Activated CD8-positive, alpha-beta memory T cell treated with anti-CD3 and anti-CD28 coated beads, Interleukin-2, amount 50 U/mL, for 1 hour (primary cell): Measurements from ENCODE around the gene OR5AN1.
"Not testable (repeated sequence)": the region's sequence is repeated elsewhere in the genome, so short reads cannot be mapped to it uniquely, and the experiment has no call there.

Source experiments
- DNase-seq: peaks from one replicate; pipeline ENCODE4 v3.0.0-alpha.2; 2020; ENCODE audit errors: extremely low read depth

Gene OR5AN1, protein sequence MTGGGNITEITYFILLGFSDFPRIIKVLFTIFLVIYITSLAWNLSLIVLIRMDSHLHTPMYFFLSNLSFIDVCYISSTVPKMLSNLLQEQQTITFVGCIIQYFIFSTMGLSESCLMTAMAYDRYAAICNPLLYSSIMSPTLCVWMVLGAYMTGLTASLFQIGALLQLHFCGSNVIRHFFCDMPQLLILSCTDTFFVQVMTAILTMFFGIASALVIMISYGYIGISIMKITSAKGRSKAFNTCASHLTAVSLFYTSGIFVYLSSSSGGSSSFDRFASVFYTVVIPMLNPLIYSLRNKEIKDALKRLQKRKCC

DNA sequence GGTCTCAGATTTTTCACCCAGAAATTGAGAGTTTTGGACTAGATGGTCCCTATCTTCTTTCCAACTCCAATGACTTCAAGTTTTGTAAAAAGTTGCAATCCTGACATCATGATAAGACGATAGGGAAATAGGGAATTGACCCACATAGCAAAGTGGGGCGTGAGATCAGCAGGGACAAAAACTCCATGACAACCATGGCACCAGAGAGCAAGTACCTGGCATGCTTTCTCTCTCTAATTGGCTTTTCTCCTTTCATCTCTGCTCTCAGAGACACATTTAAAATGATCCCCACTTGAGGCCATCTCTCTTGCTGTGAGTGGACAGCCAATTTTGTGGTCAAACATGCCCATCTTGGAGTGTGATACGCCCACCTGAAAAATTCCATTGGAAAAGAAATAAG is at the start of gene OR5AN1:
TSS of gene OR5AN1 (plus strand) at position 301 of the 400 bp plus-strand sequence. CDS start 5,564 bp downstream, outside the sequence.
- no peak for DNase-seq

DNA sequence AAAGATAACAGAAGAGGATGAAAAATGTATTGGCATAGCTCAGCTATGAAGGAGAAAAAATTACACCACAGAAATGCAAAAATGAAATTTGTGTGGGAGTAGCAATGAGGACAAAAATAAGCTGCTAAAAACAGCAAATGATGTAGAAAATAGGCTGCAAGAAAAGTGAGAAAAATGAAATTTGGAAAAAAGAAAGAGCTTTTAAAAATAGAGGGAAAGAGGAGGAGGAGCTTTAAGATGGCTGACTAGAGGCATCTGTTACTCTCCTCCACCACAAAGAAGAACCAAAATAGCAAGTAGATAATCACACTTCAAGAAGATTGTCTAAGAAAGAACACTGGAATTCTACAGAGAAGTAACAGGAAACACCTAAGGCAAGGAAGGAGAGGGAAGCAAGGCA is 23.7 kb upstream of the OR5AN1 start:
- no peak for DNase-seq

DNA sequence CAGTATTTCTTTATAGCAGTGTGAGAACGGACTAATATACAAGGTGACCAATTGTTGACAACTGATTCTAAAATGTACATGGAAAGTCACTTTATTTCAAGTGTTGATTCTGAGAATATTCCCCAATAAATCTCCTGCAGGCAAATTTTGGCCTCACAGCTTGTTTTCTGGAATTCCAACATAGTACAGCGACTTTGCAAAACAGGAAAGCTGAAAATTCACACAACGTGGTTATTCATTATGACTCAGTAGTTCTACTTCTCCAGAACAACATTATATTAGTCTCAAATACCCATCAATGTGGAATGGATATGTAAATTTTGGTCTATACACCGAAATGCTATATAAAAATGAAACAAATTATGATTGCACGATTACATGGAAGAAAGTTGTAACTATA is 22.5 kb upstream of the OR5AN1 start:
- DNase-seq = no peak

DNA sequence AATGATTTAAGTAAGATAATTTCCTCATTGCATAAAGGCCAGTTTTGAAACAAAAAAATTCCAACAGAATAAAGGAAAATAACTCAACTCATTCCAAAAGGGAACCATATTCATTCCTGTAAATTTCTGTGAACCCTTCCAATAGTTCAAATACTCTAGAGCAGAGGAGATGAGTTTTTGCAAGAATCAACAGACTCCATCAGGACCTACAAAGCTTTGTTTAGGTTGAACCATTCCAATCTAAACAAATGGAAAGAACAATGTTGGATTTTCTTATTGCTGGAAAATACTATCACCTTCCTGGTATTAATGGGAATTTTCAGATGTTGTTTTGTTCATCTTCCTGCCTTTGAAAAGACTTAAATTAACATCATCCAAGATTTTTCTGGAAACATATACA is 21.8 kb upstream of the OR5AN1 start:
- no peak for DNase-seq

DNA sequence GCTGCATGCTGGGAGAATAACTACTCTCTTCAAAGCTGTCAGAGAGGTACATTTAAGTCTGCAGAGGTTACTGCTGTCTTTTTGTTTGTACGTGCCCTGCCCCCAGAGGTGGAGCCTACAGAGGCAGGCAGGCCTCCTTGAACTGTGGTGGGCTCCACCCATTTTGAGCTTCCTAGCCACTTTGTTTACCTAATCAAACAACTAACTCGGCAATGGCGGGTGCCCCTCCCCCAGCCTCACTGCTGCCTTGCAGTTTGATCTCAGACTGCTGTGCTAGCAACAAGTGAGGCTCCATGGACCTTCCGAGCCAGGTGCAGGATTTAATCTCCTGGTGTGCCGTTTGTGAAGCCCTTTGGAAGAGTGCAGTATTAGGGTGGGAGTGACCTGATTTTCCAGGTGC is 9.0 kb upstream of the OR5AN1 start:
- DNase-seq = not testable (repeated sequence)

DNA sequence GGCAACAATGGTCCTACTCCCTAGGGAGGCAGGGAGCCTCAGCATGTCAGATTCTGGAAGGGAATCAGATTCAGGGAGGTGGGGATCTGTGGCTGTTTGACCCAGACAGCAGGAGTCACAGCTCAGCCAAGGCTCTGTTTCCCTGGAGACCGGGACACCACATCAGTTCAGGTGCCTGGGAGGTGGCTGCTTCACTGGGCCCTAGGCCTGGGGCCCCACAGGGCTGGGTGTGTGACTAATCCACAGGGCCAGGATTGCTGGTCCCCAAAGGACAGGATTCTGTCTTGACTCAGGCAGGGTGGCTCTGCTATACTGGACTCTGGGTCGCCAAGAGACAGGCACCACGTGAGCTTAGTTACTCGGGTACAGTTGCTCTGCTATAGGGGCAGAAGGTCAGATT is 3.5 kb upstream of the OR5AN1 start:
- no peak for DNase-seq

DNA sequence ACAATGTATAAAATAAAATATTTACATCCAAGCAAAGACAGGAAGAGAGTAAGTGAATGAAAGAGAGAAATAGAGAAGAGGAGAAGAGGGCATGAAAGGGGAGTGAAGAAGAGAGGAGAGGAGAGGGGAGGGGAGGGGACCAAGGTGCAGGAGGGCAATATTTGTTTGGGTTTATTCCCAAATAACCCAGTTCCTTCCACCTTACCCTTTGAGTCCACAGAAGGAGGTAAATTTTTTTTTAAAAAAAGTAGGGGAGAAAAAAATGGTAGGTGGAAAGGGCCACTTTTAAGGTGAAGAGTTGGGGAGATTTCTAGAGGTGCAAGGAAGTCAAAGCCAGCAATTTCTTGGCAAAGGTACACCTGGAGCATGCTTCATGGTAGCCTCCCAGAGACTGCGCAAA is 2.1 kb upstream of the OR5AN1 start:
- no peak for DNase-seq

DNA sequence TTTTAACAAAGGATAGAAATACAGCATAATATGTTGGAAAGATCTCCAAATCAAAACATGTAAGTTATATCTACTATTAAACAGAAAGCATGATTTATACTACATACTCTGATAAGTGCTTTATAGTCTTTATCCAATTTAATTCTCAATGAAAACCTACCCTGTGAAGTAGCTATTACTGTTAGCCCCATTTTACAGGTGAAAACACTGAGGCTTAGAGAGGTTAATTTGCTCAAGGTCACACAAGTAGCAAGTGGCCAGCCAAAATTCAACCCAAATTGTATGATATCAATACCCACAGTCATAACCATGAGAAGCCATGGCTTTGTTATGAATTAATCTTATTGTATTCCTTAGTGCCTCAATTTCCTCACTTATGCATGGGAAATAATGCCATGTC is 675 bp upstream of the OR5AN1 start:
- DNase-seq = no peak

DNA sequence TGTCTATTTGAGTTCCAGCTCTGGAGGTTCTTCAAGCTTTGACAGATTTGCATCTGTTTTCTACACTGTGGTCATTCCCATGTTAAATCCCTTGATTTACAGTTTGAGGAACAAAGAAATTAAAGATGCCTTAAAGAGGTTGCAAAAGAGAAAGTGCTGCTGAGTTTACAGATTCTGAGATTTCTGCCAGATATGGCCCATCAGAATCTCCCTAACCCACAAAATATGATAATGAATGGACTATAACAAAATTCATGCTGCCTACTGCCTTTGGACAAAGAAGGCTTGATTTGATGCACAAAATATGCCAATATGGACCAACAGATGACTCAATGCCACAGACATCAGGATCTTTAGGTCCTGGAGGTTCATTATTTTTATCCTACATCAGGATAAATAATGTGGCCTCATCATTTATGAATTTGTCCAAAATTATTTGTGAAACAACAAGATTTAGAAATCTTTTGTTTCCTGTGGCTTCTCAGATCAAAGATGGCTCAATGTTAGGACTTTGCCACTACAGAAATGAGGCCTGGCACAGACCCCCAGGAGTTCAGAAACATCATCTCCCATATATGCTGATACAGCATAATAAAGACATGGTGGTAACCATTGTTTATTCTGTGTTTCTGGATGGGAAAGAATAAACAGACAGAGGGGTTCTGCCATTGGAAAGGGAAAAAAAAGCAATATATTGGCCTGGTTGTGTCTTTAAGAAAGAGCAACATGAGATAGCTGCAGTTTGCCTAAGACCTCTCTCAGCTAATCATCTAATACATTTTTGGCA is 6.7 kb downstream of the OR5AN1 start:
- no peak for DNase-seq

DNA sequence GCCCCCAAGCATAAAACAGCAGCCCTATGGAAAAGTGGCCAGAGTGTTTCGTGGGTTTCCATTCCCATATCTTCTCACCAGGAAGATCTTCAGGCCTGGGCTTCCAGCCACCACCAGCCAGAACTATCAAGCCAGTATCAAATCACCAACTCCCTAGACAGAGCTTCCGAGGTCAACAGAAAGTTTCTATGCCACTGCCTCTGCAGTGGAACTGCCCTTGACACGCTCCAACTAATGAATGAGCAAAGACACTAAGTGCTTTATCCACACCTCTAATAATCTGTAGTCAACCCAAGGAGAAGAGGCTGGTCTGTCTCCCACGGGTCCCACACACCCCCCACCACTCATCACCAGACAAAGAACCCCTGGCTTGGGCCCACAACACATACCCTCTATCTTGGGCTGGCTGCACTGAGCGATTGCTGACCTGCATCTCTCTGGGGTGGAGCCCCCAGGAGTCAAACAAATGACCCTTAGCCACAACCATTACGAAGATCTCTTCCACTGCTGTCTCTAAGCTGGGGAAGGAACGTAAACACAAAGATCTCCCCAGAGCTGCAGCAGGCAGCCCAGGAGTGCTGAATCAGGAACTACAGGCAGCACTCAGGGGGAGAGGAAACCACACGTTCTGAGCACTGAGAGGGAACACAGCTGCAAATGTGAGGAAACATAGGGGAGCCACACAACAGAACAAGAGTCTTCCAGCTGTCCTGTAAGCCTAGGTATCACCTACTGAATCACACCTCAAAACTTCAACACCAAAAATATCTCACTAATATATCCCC is 9.7 kb downstream of the OR5AN1 start:
- no peak for DNase-seq

DNA sequence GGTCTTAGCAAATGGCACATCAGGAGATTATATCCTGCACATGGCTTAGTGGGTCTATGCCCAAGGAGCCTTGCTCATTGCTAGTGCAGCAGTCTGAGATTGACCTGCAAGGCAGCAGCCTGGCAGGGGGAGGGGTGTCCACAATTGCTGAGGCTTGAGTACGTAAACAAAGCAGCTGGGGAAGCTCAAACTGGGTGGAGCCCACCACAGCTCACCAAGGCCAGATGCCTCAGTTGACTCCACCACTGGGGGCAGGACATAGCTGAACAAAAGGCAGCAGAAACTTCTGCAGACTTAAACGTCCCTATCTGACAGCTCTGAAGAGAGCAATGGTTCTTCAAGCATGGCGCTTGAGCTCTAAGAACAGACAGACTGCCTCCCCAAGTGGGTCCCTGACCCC is 13.6 kb downstream of the OR5AN1 start:
- DNase-seq = not testable (repeated sequence)

DNA sequence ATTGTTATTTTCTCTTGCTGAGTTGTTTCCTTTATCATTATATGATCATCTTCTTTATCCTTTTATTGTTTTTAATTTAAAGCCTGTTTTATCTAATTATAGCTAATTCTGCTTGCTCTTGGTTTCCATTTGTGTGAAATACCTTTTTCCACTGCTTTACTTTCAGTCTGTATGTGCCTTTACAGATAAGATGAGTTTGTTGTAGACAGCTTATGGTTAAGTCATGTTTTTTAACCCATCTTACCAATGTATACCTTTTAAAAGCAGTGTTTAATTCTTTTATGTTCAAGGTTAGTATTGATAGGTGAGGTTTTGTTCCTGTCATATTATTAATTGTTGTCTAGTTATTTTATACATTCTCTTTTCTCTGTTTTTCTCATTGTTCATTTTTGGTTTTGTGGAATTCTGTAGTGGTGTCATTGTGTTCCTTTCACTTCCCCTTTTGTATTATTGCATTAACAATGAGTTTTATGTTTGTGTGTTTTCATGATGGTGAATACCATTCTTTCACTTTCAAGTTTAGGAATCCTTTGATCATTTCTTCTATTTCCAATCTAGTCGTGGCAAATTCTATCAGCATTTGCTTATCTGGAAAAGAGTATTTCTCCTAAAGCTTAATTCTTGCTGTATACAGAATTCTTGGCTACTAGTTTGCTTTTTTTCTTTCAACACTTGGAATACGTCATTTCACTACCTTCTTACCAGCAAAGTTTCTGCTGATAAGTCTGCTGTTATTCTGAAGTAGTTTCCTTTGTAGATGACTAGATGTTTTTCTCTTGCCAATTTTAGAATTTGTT is 21.8 kb downstream of the OR5AN1 start:
- DNase-seq = no peak

DNA sequence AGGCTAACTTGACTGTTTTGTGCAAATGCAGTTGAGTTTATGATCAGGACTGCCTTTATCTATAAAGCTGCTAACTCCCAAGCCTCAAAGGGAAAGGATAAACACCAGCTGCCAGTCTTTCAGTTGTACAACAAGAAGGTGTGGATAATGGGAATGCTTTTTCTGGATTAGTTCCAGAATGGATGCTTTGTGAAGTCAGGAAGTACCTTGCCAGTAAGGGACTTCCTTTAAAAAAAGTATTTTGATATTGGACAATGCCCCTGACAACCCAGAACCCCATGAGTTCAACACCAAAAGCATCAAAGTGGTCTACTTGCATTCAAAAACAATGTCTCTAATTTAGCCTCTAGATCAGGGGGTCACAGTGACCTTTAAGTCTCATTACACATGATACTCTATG is 35.5 kb downstream of the OR5AN1 start:
- no peak for DNase-seq

DNA sequence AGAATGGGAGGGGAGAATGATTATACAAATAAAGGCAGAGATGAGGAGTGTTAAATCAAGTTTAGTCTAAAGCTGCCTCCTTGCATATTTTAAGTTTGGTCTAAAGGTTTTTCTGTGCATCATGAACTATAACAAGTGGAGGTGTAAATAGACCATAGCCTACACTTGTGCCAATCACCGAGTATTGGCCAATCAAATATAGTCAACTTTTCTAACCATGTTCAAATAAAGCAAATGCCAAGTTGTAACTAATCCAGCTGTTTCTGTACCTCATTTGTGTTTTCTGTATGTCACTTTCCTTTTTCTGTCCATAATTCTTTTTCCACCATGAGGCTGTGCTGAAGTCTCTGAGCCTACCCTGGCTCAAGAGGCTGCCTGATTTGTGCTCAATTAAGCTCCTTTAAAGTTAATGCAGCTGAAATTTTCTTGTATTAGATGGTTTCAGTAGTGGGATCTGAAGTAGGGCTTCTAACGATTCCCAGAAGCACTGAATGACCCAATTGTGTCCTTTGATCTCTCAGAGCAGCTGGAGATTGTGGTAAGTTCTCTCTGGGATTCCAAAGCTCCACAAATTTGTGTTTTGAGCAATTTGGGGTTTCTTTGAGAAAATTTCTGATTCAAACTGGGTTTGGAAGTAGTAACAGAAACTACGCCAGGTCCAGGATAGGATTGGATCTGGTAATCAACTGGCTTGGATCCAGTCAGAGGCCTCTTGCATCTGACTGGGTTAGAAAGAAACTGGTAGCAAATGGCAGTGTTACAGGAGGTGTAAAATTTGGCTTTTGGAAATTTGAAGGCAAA is 42.0 kb downstream of the OR5AN1 start:
- no peak for DNase-seq

DNA sequence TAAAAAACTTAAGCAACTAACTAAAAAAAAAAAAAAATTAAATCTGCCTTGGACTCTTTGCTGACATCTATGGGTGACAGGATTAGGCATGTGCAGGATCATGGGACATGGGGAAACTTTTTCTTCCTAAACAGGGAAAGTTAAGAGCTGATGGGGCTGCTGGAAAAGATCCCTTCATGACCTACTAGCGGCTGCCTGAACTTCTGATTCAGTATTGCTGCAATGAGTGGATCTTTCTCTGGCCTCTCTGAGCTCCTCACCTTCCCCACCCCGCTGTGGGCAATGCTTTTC is 42.5 kb downstream of the OR5AN1 start:
- no peak for DNase-seq

DNA sequence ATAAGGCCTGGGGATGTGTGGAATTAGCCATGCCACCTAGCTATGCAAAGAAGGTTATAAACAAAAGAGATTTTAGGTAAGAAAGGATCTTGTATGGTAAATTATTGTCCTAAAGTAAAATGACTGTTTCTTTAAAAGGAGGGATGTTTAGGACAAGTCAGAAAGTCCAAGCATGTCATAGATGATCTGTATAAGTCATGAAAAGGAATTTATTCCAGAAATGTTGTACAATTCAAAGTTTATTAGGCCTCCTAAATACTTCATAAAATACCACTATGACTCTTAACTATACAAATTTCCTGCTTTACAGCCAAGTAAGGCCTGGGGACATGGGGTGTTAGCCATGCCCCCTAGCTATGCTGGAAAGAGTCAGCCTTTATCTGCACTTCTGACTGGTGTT is 44.9 kb downstream of the OR5AN1 start:
- no peak for DNase-seq

DNA sequence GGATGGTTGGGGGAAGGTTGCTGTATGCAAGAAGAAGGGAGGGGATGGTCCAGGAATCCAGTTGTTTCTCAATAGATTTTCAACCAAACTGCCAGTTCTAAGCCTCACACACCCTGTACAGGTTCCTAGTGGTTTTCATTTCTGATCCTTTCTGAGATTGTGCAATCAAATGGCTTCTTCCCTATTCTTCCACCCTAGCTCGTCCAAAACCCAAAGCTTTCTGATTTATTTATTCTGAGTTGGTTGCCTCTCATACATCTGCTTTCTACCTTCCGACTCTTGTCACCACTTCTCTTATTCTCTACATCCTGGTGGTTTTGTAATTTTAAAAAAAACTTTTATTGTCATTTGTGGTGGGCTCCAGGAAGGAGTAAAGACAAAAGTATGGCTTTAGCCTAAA is 55.0 kb downstream of the OR5AN1 start:
- DNase-seq = no peak

DNA sequence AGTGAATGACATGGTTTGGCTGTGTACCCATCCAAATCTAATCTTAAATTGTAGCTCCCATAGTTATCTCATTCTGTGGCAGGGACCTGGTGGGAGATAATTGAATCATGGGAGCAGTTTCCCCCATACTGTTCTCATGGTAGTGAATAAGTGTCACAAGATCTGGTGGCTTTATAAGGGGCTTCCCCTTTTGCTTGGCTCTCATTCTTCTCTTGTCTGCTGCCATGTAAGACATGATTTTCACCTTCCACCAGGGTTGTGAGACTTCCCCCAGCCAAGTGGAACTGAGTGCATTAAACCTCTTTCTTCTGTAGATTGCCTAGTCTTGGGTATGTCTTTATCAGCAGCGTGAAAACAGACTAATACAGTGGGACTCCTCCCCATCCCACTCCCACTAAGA is 56.4 kb downstream of the OR5AN1 start:
- DNase-seq = no peak

DNA sequence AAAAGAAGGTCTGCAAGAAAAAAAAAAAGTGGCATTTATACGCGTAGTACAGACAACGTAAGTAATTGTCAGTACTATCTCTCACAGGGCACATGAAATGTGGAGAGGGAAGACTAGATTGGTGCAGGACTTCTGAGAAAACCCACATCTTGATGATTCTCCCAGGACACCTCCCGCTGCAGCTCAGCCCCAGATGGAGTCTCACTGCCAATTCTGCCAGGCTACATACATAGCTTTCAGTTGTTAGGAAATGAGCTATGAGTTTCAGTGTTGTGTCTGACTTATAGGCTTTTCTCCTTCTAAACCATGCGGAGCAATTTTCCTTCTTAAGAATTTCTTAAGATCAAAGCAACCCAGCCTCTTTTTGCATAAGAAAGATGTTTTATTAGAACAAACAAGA is 57.9 kb downstream of the OR5AN1 start:
- no peak for DNase-seq

DNA sequence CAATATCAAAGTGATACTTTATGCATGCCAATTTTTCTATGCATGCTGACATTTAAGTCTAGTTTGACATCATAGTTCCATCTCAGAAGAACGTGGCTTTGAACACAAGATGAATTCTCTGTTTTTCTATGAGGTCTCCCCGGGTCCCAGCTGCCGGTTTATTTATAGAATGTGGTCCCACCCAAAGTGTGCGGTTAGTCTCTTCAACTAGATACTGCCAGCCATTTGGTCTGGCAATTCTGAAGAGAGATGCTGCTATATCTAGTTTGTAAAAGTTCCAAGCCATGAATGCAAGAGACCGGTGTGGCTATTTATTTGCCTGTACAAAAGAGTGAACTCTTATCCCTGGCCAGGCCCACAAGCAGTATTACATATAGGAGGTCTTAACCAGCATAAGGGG is 58.3 kb downstream of the OR5AN1 start:
- no peak for DNase-seq

DNA sequence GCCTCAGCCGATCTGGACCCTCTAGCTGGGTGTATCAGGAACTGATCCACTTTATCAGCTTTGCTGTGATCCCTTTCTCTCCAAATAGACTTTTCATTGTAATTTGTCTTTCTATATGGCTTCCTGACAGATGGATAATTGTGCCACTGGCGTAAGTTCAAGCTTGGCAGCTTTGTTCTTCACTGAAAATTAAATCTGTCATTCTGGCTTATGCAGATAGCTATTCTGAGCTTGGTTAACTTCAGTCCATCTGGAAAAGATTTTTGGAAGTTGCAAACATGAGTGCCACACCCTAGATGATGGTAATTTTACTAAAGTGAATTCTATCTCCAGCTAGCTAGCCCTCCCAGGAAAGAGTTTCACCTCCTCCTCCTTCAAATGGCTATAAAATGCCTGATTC is 59.5 kb downstream of the OR5AN1 start:
- DNase-seq = no peak
